Panc1 (cell line): ENCODE results near the gene DDX21. TPM values are rescaled to one million over a fixed set of nuclear protein-coding genes. Genes with fewer than 3 reads are reported as not detected.

Experiments
- ATAC-seq: fragments of 200-7000 bp; cut with Tn5 transposase; 2 replicates; pipeline ENCODE4 v1.9.1; 2020; ENCODE audit warnings: mild to moderate bottlenecking, moderate library complexity
- BruUV-seq: library from RNA; stranded (reverse); fragments of 400-500 nt; replicated peaks from 2 replicates; lab custom pipeline; 2021; lab: Mats Ljungman, UMichigan
- CTCF ChIA-PET: fragments of 300-600 bp; sonication (Branson Sonifier 250); formaldehyde crosslinking; loops from one replicate; lab custom pipeline; 2022; ENCODE audit warnings: antibody characterized with exemption; lab: Charles Lee
- POLR2A ChIA-PET: fragments of 300-600 bp; sonication (Branson Sonifier 250); formaldehyde crosslinking; loops from one replicate; lab custom pipeline; 2022; ENCODE audit warnings: antibody characterized with exemption; lab: Charles Lee
- DNase-seq: peaks from one replicate; pipeline ENCODE4 v3.0.0-alpha.2; 2010; ENCODE audit warnings: low read depth, low spot score
- H3K27ac ChIP-seq: 2 replicates; pipeline ENCODE4 v1.5.1; 2011; ENCODE audit warnings: mild to moderate bottlenecking, low read length, inconsistent platforms
- H3K27me3 ChIP-seq: fragments of 200-500 bp; sonication (Bioruptor generic); 2 replicates; pipeline ENCODE4 v1.6.0; 2014; ENCODE audit warnings: low read length, inconsistent platforms; ENCODE audit not compliant: control insufficient read depth, insufficient read depth
- H3K36me3 ChIP-seq: fragments of 200-500 bp; sonication (Bioruptor generic); 2 replicates; pipeline ENCODE4 v1.5.1; 2014; ENCODE audit warnings: inconsistent platforms, mild to moderate bottlenecking, low read length, moderate library complexity; ENCODE audit not compliant: control insufficient read depth, insufficient read depth
- H3K4me1 ChIP-seq: 2 replicates; pipeline ENCODE4 v1.5.1; 2011; ENCODE audit warnings: inconsistent platforms, mild to moderate bottlenecking, low read length, moderate library complexity; ENCODE audit not compliant: control insufficient read depth, insufficient read depth
- H3K4me3 ChIP-seq, 2 experiments: 2 replicates each; pipeline ENCODE4 v1.5.1; 2011 to 2012; ENCODE audit warnings: low read depth in 2 of 2, low read length in 2 of 2, mild to moderate bottlenecking in 2 of 2, inconsistent platforms in 1 of 2, moderate library complexity in 1 of 2
- H3K9me3 ChIP-seq: fragments of 200-500 bp; sonication (Bioruptor generic); 2 replicates; pipeline ENCODE4 v1.5.1; 2014; ENCODE audit warnings: low read depth, mild to moderate bottlenecking, inconsistent platforms, low read length, moderate library complexity; ENCODE audit not compliant: control insufficient read depth, insufficient read depth
- CTCF ChIP-seq: fragments of 450-650 bp; IDR thresholded peaks from 2 replicates; pipeline ENCODE4 v1.5.1; 2017; ENCODE audit warnings: mild to moderate bottlenecking
- POLR2AphosphoS5 ChIP-seq: IDR thresholded peaks from 2 replicates; pipeline ENCODE4 v1.6.1; 2012; ENCODE audit warnings: mild to moderate bottlenecking, low read depth, low read length, moderate library complexity
- REST ChIP-seq, 2 experiments: IDR thresholded peaks; 2 replicates each; pipeline ENCODE4 v1.6.1; 2011 to 2012; ENCODE audit warnings: low read depth in 2 of 2, control low read depth in 1 of 2, low read length in 1 of 2, mild to moderate bottlenecking in 1 of 2, moderate library complexity in 1 of 2; ENCODE audit not compliant: insufficient read depth in 1 of 2
- SIN3A ChIP-seq: IDR thresholded peaks from 2 replicates; pipeline ENCODE4 v1.6.1; 2012; ENCODE audit warnings: low read depth, mild to moderate bottlenecking, low read length, moderate library complexity, borderline replicate concordance; ENCODE audit not compliant: insufficient read depth
- TCF7L2 ChIP-seq: IDR thresholded peaks from 2 replicates; pipeline ENCODE4 v1.6.1; 2011; ENCODE audit warnings: mild to moderate bottlenecking, low read depth, low read length, inconsistent platforms
- in situ Hi-C: cut with HindIII; loops from 2 replicates; pipeline ENCODE4 v1.10.0; 2016; ENCODE audit warnings: low sequenced_read_pairs, low pct_unique_long_range_greater_than_20kb
- intact Hi-C: fragments of 100-400 bp; cut with micrococcal nuclease; formaldehyde crosslinking; loops from one replicate; pipeline ENCODE4 v1.10.0; 2022; ENCODE audit not compliant: unreplicated experiment
- total RNA-seq: library from RNA; stranded (reverse); gene quantifications from one replicate; pipeline ENCODE4 v1.2.1, GENCODE V29; 2021; ENCODE audit not compliant: unreplicated experiment

Gene DDX21
- total RNA-seq, 1 experiment from 2014 or later, result 172 TPM

GRCh38 chr10:69014171-69014570 lies 58.2 kb downstream of the DDX21 start:
- H3K4me3 ChIP-seq, result no peak overlapping the region
- intact Hi-C loops, result no loop called here
- H3K4me1 ChIP-seq, result no peaks in the 10 kb centered on the region
- peaks cover 16% of the 10 kb centered on the region; the same call in 1 of the 2 replicates for H3K36me3 ChIP-seq
- TF ChIP-seq POLR2AphosphoS5, result no peak
- TF ChIP-seq REST (IDR thresholded peaks at IDR 0.05; ENCODE audit: insufficient read depth in 1 of 2, low read depth in 2 of 2, low read length in 1 of 2), result no peak
- TF ChIP-seq CTCF, result no peak
- TF ChIP-seq SIN3A, result no peak
- TF ChIP-seq TCF7L2, result no peak
- H3K9me3 ChIP-seq, result no peaks in the 10 kb centered on the region
- ATAC-seq (no peak), DNase-seq (no peak)
- H3K27ac ChIP-seq, result no peak overlapping the region
- H3K27me3 ChIP-seq, result no peaks in the 10 kb centered on the region
- CTCF ChIA-PET, result no interaction called here
- no TSS peak for BruUV-seq
- in situ Hi-C loops, result no loop called here
- POLR2A ChIA-PET, result interaction anchor here (0.6 kb wide), 2 partner anchors 29 to 78 kb away, joined by 3 to 5 read pairs; no protein-coding TSS in a partner anchor

- Histone ChIP-seq H3K9me3 (no peaks in the 10 kb centered on the region), H3K4me1 (no peaks in the 10 kb centered on the region), H3K36me3 (peaks cover 10% of the 10 kb centered on the region; the same call in 1 of the 2 replicates), H3K4me3 (no peak overlapping the region), H3K27me3 (no peaks in the 10 kb centered on the region), H3K27ac (no peak overlapping the region)
- ATAC-seq (no peak), DNase-seq (no peak)
- BruUV-seq, result no TSS peak
- TF ChIP-seq REST (IDR thresholded peaks at IDR 0.05; ENCODE audit: insufficient read depth in 1 of 2, low read depth in 2 of 2, low read length in 1 of 2) (no peak), SIN3A (no peak), CTCF (no peak), POLR2AphosphoS5 (no peak), TCF7L2 (no peak)
- intact Hi-C loops, result no loop called here
- ChIA-PET CTCF (no interaction called here), POLR2A (interaction anchor here (0.7 kb wide), 1 partner anchor 14 kb away, joined by 3 read pairs; no protein-coding TSS in a partner anchor)
- in situ Hi-C loops, result no loop called here
Measured at GRCh38 chr10:69018613-69019012, 62.6 kb downstream of the DDX21 start.
